Activated naive CD8-positive, alpha-beta T cell (primary cell): Measurements from ENCODE around the gene KLHL30.

Experiments used
- H3K27ac Mint-ChIP-seq: one replicate; pipeline ENCODE4 v1.8.0; 2021; ENCODE audit warnings: mixed read lengths
- H3K27me3 Mint-ChIP-seq: one replicate; pipeline ENCODE4 v1.8.0; 2021; ENCODE audit warnings: mixed read lengths
- H3K36me3 Mint-ChIP-seq: one replicate; pipeline ENCODE4 v1.8.0; 2021; ENCODE audit warnings: mixed read lengths
- H3K4me1 Mint-ChIP-seq: one replicate; pipeline ENCODE4 v1.8.0; 2021; ENCODE audit warnings: low read depth, mixed read lengths
- H3K4me3 Mint-ChIP-seq: one replicate; pipeline ENCODE4 v1.8.0; 2021; ENCODE audit warnings: mild to moderate bottlenecking, mixed read lengths
- H3K9me3 Mint-ChIP-seq: one replicate; pipeline ENCODE4 v1.8.0; 2021; ENCODE audit warnings: low read depth, mixed read lengths

KLHL30 gene

GRCh38 chr2:238141541-238142318 lies 3.3 kb downstream of the KLHL30 start:
- Mint-ChIP-seq H3K4me3 (no peak overlapping the region), H3K27ac (no peak overlapping the region)

GRCh38 chr2:238142382-238143205 lies 4.1 kb downstream of the KLHL30 start:
- H3K4me3 Mint-ChIP-seq = no peak overlapping the region
- no peaks in the 10 kb centered on the region for H3K27me3 Mint-ChIP-seq
- no peaks in the 10 kb centered on the region for H3K9me3 Mint-ChIP-seq
- peaks cover 6% of the 10 kb centered on the region for H3K4me1 Mint-ChIP-seq
- no peaks in the 10 kb centered on the region for H3K36me3 Mint-ChIP-seq
- H3K27ac Mint-ChIP-seq = no peak overlapping the region

More at GRCh38 chr2:238141541-238142318, 3.3 kb downstream of the KLHL30 start:
- Mint-ChIP-seq H3K4me1 (peaks cover 6% of the 10 kb centered on the region), H3K27me3 (no peaks in the 10 kb centered on the region), H3K9me3 (no peaks in the 10 kb centered on the region), H3K36me3 (no peaks in the 10 kb centered on the region)

GRCh38 chr2:238143239-238143951 lies 4.9 kb downstream of the KLHL30 start:
- H3K4me3 Mint-ChIP-seq = no peak overlapping the region
- H3K27ac Mint-ChIP-seq = no peak overlapping the region
- no peaks in the 10 kb centered on the region for H3K27me3 Mint-ChIP-seq
- H3K9me3 Mint-ChIP-seq = no peaks in the 10 kb centered on the region
- H3K36me3 Mint-ChIP-seq = no peaks in the 10 kb centered on the region
- peaks cover 6% of the 10 kb centered on the region for H3K4me1 Mint-ChIP-seq

- H3K9me3 Mint-ChIP-seq = no peaks in the 10 kb centered on the region
- no peak overlapping the region for H3K4me3 Mint-ChIP-seq
- H3K4me1 Mint-ChIP-seq = peaks cover 6% of the 10 kb centered on the region
- no peaks in the 10 kb centered on the region for H3K36me3 Mint-ChIP-seq
- no peak overlapping the region for H3K27ac Mint-ChIP-seq
- H3K27me3 Mint-ChIP-seq = no peaks in the 10 kb centered on the region
These were observed 5.8 kb downstream of the KLHL30 start for GRCh38 chr2:238144262-238144661.

- H3K9me3 Mint-ChIP-seq = no peaks in the 10 kb centered on the region
- no peaks in the 10 kb centered on the region for H3K27me3 Mint-ChIP-seq
- H3K4me3 Mint-ChIP-seq = no peak overlapping the region
- H3K4me1 Mint-ChIP-seq = peaks cover 6% of the 10 kb centered on the region
- H3K27ac Mint-ChIP-seq = no peak overlapping the region
- no peaks in the 10 kb centered on the region for H3K36me3 Mint-ChIP-seq
These were observed 6.6 kb downstream of the KLHL30 start for GRCh38 chr2:238145046-238145445.

GRCh38 chr2:238145851-238146250 lies 7.4 kb downstream of the KLHL30 start:
- Mint-ChIP-seq H3K36me3 (no peaks in the 10 kb centered on the region), H3K4me1 (peaks cover 6% of the 10 kb centered on the region), H3K9me3 (no peaks in the 10 kb centered on the region), H3K27ac (no peak overlapping the region), H3K27me3 (no peaks in the 10 kb centered on the region), H3K4me3 (no peak overlapping the region)

GRCh38 chr2:238146884-238147544 lies 8.5 kb downstream of the KLHL30 start:
- Mint-ChIP-seq H3K27ac (no peak overlapping the region), H3K4me3 (no peak overlapping the region), H3K9me3 (no peaks in the 10 kb centered on the region)

GRCh38 chr2:238148981-238149380 lies 10.5 kb downstream of the KLHL30 start:
- H3K4me1 Mint-ChIP-seq = no peaks in the 10 kb centered on the region
- no peak overlapping the region for H3K27ac Mint-ChIP-seq
- H3K36me3 Mint-ChIP-seq = no peaks in the 10 kb centered on the region
- H3K4me3 Mint-ChIP-seq = no peak overlapping the region
- H3K9me3 Mint-ChIP-seq = no peaks in the 10 kb centered on the region
- no peaks in the 10 kb centered on the region for H3K27me3 Mint-ChIP-seq

More at GRCh38 chr2:238146884-238147544, 8.5 kb downstream of the KLHL30 start:
- H3K4me1 Mint-ChIP-seq = peaks cover under 1% of the 10 kb centered on the region
- H3K36me3 Mint-ChIP-seq = no peaks in the 10 kb centered on the region
- H3K27me3 Mint-ChIP-seq = no peaks in the 10 kb centered on the region

- Mint-ChIP-seq H3K4me3 (no peak overlapping the region), H3K27me3 (no peaks in the 10 kb centered on the region), H3K36me3 (no peaks in the 10 kb centered on the region), H3K9me3 (no peaks in the 10 kb centered on the region), H3K4me1 (no peaks in the 10 kb centered on the region), H3K27ac (no peak overlapping the region)
These were observed 11.5 kb downstream of the KLHL30 start for GRCh38 chr2:238149841-238150572.

- no peak overlapping the region for H3K27ac Mint-ChIP-seq
- no peak overlapping the region for H3K4me3 Mint-ChIP-seq
- H3K36me3 Mint-ChIP-seq = no peaks in the 10 kb centered on the region
- H3K4me1 Mint-ChIP-seq = no peaks in the 10 kb centered on the region
- no peaks in the 10 kb centered on the region for H3K27me3 Mint-ChIP-seq
- H3K9me3 Mint-ChIP-seq = no peaks in the 10 kb centered on the region
These were observed 12.2 kb downstream of the KLHL30 start for GRCh38 chr2:238150686-238151085.

GRCh38 chr2:238151205-238151604 lies 12.7 kb downstream of the KLHL30 start:
- no peaks in the 10 kb centered on the region for H3K27me3 Mint-ChIP-seq
- no peaks in the 10 kb centered on the region for H3K9me3 Mint-ChIP-seq
- H3K36me3 Mint-ChIP-seq = no peaks in the 10 kb centered on the region
- H3K4me3 Mint-ChIP-seq = no peak overlapping the region
- H3K27ac Mint-ChIP-seq = no peak overlapping the region
- H3K4me1 Mint-ChIP-seq = no peaks in the 10 kb centered on the region

- no peak overlapping the region for H3K27ac Mint-ChIP-seq
- no peak overlapping the region for H3K4me3 Mint-ChIP-seq
- no peaks in the 10 kb centered on the region for H3K4me1 Mint-ChIP-seq
- no peaks in the 10 kb centered on the region for H3K9me3 Mint-ChIP-seq
- H3K27me3 Mint-ChIP-seq = no peaks in the 10 kb centered on the region
- no peaks in the 10 kb centered on the region for H3K36me3 Mint-ChIP-seq
These were observed 13.3 kb downstream of the KLHL30 start for GRCh38 chr2:238151628-238152235.

- H3K4me3 Mint-ChIP-seq = no peak overlapping the region
- no peaks in the 10 kb centered on the region for H3K27me3 Mint-ChIP-seq
- H3K36me3 Mint-ChIP-seq = no peaks in the 10 kb centered on the region
- no peaks in the 10 kb centered on the region for H3K9me3 Mint-ChIP-seq
- no peaks in the 10 kb centered on the region for H3K4me1 Mint-ChIP-seq
- H3K27ac Mint-ChIP-seq = no peak overlapping the region
These were observed 14.6 kb downstream of the KLHL30 start for GRCh38 chr2:238152771-238153688.
